ENCODE measurements around the gene QTRT2.

The QTRT2 gene

GRCh38 chr3:114122027-114122709 lies 65.6 kb downstream of the QTRT2 start:
- DNase-seq (ENCODE audit: low spot score): no peak

GRCh38 chr3:114126461-114126860 lies 69.9 kb downstream of the QTRT2 start:
- no peak for DNase-seq (ENCODE audit: low spot score)

- DNase-seq (ENCODE audit: low spot score): no peak
These were observed 71.0 kb downstream of the QTRT2 start for GRCh38 chr3:114127517-114127916.

GRCh38 chr3:114128231-114128630 lies 71.7 kb downstream of the QTRT2 start:
- no peak for DNase-seq (ENCODE audit: low spot score)

- DNase-seq (ENCODE audit: low spot score): no peak
These were observed 72.3 kb downstream of the QTRT2 start for GRCh38 chr3:114128826-114129225.

- DNase-seq (ENCODE audit: low spot score): no peak
These were observed 76.0 kb downstream of the QTRT2 start for GRCh38 chr3:114132500-114132899.

- no peak for DNase-seq (ENCODE audit: low spot score)
These were observed 77.4 kb downstream of the QTRT2 start for GRCh38 chr3:114133947-114134346.
